Fibroblast of lung (primary cell): ENCODE results near the gene POLR2C.

Experiments used
- EZH2 ChIP-seq: IDR thresholded peaks from 2 replicates; pipeline ENCODE4 v1.5.1; 2012; ENCODE audit warnings: low read length, control low read depth, mild to moderate bottlenecking; ENCODE audit errors: missing control alignments
- TF ChIP-seq, protein P1 (sequence below), 2 donors: IDR thresholded peaks in 1 of 2; conservative IDR thresholded peaks in 1 of 2; 1 replicate in 1 of 2; 2 replicates in 1 of 2; pipeline ENCODE4 v1.5.1; 2011 to 2012; ENCODE audit warnings: low read length in 2 of 2, control low read depth in 1 of 2, inconsistent platforms in 1 of 2, low read depth in 1 of 2, mild to moderate bottlenecking in 1 of 2

DNA sequence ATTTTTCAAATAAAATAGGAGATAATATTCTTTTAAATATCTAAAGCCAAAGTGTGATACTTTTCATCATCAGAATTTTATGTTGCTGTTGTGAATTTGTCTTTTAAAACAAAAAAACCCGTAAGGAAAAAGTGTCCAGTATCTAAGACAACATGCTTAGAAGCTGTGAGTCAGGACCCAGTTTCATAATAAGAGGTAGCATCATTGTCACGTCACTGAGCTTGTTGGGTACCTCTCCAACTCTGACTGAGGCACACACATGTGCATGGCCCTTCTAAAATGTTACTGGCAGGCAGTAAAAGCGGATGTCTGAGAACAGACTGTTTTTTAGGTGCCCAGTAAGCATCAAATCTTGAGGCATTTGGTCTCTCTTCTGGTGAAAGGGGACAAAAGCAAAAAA, 17.8 kb upstream of the POLR2C start:
- TF ChIP-seq, protein P1, sequence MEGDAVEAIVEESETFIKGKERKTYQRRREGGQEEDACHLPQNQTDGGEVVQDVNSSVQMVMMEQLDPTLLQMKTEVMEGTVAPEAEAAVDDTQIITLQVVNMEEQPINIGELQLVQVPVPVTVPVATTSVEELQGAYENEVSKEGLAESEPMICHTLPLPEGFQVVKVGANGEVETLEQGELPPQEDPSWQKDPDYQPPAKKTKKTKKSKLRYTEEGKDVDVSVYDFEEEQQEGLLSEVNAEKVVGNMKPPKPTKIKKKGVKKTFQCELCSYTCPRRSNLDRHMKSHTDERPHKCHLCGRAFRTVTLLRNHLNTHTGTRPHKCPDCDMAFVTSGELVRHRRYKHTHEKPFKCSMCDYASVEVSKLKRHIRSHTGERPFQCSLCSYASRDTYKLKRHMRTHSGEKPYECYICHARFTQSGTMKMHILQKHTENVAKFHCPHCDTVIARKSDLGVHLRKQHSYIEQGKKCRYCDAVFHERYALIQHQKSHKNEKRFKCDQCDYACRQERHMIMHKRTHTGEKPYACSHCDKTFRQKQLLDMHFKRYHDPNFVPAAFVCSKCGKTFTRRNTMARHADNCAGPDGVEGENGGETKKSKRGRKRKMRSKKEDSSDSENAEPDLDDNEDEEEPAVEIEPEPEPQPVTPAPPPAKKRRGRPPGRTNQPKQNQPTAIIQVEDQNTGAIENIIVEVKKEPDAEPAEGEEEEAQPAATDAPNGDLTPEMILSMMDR (conservative IDR thresholded peaks at IDR 0.05 in 1 of 2, IDR thresholded peaks at IDR 0.05 in 1 of 2; ENCODE audit: low read depth in 1 of 2, low read length in 2 of 2): no peak
- TF ChIP-seq EZH2: no peak
